ENCODE results near the gene MOB2.

DNA sequence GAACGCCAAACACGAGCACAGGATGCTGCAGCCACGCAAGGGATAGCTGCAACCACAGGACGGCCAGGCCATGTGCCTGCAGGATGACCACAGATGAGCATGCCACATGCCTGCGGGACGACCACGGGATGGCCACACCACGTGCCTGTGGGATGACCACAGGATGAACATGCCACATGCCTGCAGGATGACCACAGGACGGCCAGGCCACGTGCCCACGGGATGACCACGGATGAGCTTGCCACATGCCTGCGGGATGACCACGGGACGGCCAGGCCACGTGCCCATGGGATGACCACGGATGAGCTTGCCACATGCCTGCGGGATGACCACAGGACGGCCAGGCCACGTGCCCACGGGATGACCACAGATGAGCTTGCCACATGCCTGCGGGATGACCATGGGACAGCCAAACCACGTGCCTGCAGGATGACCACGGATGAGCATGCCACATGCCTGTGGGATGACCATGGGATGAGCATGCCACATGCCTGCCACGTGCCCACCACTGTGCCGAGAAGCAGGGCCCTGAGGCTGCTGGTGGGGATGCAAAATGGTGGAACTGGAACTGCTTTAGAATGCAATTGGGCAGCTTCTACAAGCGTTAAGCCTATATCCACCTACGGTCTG, 12.8 kb upstream of the MOB2 start:
- TF ChIP-seq, protein P1, sequence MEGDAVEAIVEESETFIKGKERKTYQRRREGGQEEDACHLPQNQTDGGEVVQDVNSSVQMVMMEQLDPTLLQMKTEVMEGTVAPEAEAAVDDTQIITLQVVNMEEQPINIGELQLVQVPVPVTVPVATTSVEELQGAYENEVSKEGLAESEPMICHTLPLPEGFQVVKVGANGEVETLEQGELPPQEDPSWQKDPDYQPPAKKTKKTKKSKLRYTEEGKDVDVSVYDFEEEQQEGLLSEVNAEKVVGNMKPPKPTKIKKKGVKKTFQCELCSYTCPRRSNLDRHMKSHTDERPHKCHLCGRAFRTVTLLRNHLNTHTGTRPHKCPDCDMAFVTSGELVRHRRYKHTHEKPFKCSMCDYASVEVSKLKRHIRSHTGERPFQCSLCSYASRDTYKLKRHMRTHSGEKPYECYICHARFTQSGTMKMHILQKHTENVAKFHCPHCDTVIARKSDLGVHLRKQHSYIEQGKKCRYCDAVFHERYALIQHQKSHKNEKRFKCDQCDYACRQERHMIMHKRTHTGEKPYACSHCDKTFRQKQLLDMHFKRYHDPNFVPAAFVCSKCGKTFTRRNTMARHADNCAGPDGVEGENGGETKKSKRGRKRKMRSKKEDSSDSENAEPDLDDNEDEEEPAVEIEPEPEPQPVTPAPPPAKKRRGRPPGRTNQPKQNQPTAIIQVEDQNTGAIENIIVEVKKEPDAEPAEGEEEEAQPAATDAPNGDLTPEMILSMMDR (IDR thresholded peaks at IDR 0.05) = no peak
- TF ChIP-seq POLR2A (IDR thresholded peaks at IDR 0.05) = no peak
